Epithelial cell of prostate (primary cell): ENCODE measurements around the gene DPEP2NB.
"Not testable (repeated sequence)": the region's sequence is repeated elsewhere in the genome, so short reads cannot be mapped to it uniquely, and the experiment has no call there.

Experiments used
- DNase-seq: peaks from one replicate; pipeline ENCODE4 v3.0.0-alpha.2; 2011; ENCODE audit warnings: low read depth, low spot score
- H3K27ac ChIP-seq: fragments of 450-650 bp; 2 replicates; pipeline ENCODE4 v1.5.1; 2017; ENCODE audit warnings: mild to moderate bottlenecking

The DPEP2NB gene, protein sequence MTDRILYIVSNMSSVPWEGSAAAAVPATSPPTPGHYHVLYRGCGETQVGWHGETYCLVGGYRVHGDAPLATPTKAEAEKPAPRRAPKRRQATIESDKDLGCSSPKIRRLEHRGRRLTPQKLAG

DNA sequence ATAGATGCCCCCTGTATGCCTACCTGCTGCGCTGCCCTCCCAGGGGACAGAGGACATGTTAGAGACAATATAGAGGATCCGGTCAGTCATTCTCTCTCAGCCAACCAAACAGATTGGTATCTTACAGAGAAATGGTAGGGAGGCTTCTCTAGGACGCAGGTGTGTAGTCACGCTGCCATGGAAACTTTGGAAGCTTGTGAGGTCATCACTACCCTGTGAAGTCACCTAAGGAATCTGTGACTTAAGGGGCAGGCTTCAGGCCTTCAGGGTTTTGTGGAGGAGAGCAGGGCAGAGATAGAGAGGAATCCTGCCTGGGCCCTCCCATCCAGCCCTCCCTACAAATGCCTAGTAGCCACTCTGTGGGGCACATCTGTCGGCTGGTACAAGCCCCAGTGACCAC is at the start of gene DPEP2NB:
DPEP2NB (minus strand) TSS at position 231 of the 400 bp plus-strand sequence; CDS start at position 90, 141 bp downstream.
- no peak for DNase-seq
- H3K27ac ChIP-seq: no peak within 1 kb of the TSS

DNA sequence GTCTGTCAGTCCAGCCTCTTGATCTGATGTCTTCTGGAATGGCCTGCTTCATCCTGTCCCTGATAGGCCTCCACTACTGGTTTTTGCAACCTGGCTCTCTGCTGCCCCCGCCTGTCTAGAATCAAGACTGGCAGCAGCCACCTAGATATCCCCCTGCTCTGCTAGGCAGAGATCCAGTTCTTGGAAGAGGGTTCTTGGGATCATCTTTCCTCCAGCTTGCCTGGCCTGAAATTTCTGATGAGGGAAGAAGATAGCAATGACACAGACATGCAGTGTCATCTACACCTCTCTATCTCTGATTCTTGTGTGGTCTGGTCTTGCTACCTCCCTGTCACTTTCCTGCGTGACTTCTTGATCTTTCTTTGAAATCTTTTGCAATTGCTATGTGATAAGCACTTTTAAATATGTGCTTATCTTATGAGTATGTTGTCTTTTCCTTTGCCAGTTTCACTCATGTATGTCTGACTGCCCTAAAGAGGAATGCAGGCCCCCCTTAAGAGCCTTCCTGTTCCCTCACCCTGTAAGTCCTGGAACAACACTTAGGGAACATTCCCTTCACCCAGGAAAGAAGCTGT is 49.2 kb upstream of the DPEP2NB start:
- no peak overlapping the region for H3K27ac ChIP-seq
- no peak for DNase-seq

DNA sequence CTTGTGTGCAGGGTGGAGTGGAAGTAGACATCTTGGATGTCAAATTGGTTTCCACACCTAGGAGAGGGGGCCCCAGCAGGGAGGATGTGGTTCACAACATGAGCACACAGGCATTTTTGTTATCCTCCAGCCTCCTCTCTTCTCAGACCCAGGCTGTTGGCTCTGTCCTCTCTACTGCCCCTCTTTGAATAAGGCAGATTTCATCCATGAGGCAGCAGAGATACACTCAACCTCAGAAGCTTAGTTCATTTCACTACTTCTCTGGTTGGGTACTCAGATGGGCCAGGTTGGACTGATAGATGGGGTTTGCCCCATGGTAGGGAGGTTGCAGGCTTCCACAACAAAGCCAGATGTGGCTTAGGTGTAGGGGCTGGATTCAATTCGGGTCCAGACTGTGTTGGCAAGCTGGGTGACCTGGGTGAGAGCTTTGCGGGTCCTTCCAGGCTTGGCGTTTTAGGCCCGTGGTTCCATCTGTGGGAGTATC is 47.2 kb upstream of the DPEP2NB start:
- DNase-seq: no peak
- no peak overlapping the region for H3K27ac ChIP-seq

DNA sequence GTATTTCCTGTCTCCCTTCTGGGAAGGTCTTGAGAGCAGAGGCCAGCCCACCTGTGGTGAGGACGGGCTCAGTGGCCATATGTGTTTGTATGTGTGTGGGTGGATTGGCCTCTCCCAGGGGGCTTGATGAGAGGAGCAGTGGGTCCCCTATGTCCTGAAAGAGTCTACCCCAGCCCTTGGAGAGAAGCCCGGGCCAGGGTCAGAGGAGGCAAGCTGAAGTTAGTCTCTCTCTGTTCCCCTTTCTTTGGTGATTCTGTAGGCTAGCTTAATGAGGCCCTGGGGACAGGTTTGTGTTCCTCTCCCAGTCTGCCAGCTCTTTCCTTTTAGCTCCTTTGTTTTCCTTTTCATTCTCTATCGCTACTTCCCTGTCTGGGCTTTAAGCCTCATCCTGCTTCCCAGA is 45.7 kb upstream of the DPEP2NB start:
- no peak for DNase-seq
- no peak overlapping the region for H3K27ac ChIP-seq

DNA sequence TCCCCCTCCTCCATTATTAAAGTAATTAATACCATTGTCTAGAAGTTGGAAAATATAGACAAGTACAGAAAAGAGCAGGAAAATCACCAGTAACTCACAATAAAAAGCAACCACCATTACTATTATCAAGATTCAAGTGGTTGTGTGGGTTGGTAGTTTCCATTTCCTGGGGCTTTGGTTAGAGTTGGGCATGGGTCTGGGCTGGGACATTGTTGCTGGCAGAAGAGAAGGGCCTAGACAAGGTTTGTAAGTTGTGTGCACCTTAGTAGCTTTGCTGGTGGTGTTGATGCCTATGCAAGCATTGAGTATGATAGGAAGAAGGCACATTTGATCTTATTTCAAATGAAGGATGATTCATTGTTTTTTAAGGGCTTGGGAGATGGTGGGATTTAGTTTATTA is 44.1 kb upstream of the DPEP2NB start:
- DNase-seq: no peak
- H3K27ac ChIP-seq: no peak overlapping the region

DNA sequence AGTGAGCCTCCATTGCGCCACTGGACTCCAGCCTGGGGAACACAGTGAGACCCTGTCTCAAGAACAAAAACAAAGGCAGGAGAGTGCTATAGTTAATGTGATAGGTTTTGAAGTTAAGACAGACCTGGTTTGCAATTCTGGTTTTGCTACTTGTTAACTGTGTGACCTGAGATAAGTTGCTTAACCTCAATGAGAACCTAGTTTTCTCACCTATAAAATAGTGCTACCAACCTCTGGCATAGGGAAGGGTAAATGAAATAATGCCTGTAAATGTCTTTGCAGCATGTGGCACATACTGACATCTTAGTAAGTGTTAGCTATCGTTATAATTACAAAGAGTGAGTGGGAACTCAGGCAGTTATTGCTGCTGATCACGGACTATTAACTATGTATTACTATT is 39.7 kb upstream of the DPEP2NB start:
- no peak overlapping the region for H3K27ac ChIP-seq
- no peak for DNase-seq

DNA sequence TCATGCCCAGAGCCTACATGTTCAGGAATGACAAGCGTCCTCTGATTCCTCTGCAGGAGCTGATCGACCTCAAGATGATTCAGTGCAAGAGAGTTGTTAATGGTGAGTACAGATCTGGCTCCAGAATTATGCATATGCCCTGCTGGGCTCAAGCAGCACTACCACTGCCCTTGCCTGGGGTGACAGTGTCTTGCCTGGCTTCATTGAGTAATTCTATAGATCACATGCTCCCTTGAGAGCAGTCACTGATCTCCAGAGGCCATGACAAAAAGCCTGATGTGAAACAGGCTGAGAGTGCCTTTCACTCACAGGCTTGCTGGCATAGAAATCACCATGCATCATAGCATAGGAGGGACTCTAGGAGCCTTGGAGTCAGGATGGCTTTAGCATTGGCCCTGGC is 33.7 kb upstream of the DPEP2NB start:
- no peak overlapping the region for H3K27ac ChIP-seq
- no peak for DNase-seq

DNA sequence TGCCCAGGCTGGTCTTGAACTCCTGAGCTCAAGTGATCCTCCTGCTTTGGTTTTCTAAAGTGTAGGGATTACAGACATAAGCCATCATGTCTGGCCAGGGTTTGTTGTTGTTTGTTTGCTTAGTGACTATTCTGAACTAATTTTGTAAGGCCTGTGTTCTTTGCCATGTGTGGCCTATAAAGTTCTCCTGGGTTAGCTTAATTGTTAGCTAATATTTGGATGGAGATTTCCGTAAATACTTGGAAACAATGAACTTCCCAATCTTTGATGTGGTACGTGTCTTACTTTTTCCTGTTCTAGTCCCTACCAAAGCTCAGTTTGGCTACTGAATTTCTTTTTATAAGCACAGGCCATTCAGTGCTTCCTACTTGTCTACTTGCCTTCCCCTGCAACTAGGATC is 32.3 kb upstream of the DPEP2NB start:
- no peak for DNase-seq

DNA sequence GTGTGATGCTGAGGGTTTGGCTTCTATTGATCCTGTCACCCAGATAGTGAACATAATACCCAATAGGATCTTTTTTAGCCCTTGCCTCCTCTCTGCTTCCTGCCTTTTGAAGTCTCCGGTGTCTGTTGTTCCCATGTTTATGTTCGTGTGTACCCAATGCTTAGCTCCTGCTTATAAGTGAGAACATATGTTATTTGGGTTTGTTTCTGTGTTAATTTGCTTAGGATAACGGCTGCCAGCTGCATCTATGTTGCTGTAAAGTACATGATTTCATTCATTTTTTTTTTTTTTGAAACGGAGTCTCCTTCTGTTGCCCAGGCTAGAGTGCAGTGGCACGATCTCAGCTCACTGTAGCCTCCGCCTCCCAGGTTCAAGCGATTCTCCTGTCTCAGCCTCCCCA is 30.4 kb upstream of the DPEP2NB start:
- no peak overlapping the region for H3K27ac ChIP-seq
- no peak for DNase-seq

More for the DNA sequence above, 32.3 kb upstream of the DPEP2NB start:
- no peak overlapping the region for H3K27ac ChIP-seq

DNA sequence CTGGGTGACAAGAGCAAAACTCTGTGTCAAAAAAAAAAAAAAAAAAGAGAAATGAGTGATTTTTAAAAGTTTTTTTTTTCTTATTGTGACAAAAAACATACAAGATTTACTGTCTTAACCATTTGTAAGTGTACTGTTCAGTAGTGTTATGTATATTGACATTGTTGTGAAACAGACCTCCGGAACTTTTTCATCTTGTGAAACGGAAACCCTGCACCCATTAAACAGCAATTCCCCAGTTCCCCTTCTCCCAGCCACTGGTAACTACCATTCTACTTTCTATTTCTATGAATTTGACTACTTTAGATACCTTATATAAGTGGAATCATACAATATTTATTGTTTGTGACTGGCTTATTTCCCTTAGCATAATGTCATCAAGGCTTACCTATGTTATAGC is 26.1 kb upstream of the DPEP2NB start:
- no peak for DNase-seq
- H3K27ac ChIP-seq: no peak overlapping the region

DNA sequence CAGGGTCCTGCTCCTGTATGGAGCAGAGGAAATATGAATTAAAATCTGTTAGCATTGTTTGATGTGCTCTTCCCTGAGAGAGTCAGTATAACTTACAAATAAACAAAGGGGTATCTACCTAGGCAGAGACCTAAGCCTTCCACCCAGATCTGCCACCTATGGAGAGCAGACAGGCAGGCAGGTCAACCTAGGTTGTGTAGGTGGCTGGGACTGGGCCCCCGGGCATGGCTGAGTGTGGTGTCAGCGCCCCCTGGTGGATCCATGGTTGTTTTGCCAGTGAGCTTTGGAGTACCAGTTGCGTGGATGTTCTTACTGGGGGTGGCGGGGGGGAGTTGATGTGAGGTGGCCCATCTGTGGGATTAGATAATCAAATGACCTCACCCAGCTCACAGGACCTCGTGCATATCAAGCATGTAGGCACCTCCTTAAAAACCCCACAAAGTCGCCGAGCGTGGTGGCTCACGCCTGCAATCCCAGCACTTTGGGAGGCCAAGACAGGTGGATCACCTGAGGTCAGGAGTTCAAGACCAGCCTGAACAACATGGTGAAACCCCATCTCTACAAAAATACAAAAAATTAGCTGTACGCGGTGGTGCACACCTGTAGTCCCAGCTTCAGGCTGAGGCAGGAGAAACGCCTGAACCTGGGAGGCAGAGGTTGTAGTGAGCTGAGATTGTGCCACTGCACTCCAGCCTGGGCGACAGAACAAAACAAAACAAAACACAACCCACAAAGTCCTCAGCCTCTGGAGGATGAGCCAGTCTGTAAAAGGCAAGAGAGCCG is 25.0 kb upstream of the DPEP2NB start:
- no peak overlapping the region for H3K27ac ChIP-seq

DNA sequence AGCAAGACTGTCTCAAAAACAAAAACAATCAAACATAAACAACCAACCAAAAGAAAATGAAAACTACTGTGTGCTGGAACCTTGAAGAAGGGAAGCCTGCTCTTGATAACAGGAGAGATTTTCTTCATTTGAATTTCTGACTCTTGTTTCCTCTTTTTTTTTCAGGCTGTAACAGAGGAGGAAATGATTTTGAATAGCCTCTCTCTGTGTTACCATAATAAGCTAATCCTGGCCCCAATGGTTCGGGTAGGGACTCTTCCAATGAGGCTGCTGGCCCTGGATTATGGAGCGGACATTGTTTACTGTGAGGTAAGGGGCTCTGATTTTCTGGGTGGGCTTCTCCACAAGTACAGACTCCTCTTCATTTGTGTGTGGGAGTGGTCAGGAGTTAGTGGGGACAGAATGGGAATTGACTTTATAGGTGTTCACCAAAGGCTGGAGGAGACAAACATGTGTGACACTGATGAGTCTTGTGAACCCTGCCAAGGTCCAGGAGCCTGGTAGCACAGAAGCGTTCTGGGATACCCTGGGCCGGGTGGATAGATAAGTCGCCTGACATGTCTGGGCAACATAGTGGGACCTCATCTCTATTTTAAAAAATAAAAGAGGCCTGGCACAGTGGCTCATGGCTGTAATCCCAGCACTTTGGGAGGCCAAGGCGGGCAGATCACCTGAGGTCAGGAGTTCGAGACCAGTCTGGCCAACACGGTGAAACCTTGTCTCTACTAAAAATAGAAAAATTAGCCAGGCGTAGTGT is 22.3 kb upstream of the DPEP2NB start:
- DNase-seq: no peak
- no peak overlapping the region for H3K27ac ChIP-seq

More for the DNA sequence above, 25.0 kb upstream of the DPEP2NB start:
- DNase-seq: no peak

DNA sequence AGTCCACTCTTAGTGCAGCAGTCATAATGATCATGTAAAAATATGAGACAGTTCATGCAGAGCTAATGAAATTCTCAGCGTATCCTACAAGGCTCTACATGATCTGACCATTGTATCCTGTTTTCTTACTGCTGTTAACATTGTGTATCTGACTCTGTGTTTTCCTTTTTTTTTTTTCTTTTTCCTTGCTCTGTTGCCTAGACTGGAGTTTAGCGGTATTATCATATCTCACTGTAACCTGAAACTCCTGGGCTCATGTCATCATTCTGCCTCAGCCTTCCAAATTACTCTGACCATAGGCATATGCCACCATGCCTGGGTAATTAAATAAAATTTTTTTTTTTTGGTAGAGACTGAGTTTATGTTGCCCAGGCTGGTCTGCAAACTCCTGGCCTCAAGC is 19.5 kb upstream of the DPEP2NB start:
- H3K27ac ChIP-seq: no peak overlapping the region
- no peak for DNase-seq

DNA sequence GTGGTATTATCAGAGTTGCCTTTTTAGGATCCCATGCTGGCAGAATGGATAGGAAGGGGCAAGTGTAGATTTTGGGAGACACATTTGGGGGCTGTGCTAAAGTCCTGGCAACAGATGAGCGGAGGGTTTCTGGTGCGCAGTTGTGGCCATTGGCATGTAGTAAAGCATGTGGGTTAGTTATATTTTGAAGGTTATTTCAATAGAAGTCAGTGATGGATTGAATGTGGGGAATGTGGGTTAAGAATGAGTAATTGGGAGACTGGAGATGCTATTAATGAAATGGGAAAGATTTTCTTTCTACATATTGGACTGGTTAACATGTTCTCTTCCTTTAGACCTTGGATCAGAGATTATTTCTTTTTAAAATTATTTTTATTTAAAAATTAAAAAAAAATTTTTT is 17.4 kb upstream of the DPEP2NB start:
- H3K27ac ChIP-seq: peak overlapping the region; percentile 86
- no peak for DNase-seq

DNA sequence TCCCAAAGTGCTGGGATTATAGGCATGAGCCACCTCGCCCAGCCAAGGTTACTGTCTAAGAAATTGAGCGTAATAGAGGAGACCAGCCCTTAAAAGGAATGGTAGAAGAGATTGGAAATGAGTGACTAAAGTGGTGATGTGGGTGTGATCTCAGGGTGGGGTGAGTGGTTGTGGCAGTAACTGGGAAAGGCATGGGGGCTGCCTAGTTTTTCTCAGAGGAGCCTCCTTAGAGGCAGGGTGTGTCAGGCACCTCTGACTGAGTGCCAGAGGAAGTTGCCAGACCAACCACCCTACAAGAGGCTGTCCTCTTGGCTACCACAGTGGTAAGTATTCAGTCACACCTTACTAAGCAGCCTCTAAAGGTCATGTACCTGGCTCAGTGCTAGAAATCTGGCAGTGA is 16.2 kb upstream of the DPEP2NB start:
- DNase-seq: peak; percentile 57
- peak overlapping the region; percentile 86 for H3K27ac ChIP-seq

DNA sequence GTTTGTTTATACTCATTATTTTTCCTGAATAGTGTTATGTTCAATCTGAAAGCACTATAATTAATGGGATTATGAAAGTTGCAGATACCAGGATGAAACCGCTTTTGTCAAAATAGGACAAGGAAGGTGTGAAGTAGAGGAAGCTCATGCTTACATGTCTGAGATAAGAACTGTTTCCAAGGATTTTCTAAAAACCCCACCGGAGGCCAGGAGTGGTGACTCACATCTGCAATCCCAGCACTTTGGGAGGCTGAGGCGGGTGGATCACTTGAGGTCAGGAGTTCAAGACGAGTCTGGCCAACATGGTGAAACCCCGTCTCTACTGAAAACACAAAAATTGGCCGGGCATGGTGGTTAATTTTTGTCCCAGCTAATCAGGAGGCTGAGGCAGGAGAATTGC is 14.4 kb upstream of the DPEP2NB start:
- not testable (repeated sequence) for DNase-seq
- H3K27ac ChIP-seq: peak overlapping the region; percentile 86

DNA sequence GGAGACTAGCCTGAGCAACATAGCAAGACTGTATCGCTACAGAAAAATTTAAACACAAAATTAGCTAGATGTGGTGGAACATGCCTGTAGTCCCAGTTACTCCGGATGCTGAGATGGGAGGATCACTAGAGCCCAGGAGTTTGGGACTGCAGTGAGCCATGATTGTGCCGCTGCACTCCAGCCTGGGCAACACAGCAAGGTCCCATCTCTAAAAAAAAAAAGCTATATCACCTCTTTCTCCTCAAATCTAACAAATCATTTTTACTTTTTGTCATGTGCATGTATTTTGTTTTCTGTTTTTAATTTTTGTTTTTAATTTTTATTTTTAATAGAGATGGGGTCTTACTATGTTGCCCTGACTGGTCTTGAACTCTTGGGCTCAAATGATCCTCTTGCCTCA is 13.3 kb upstream of the DPEP2NB start:
- H3K27ac ChIP-seq: no peak overlapping the region
- no peak for DNase-seq

DNA sequence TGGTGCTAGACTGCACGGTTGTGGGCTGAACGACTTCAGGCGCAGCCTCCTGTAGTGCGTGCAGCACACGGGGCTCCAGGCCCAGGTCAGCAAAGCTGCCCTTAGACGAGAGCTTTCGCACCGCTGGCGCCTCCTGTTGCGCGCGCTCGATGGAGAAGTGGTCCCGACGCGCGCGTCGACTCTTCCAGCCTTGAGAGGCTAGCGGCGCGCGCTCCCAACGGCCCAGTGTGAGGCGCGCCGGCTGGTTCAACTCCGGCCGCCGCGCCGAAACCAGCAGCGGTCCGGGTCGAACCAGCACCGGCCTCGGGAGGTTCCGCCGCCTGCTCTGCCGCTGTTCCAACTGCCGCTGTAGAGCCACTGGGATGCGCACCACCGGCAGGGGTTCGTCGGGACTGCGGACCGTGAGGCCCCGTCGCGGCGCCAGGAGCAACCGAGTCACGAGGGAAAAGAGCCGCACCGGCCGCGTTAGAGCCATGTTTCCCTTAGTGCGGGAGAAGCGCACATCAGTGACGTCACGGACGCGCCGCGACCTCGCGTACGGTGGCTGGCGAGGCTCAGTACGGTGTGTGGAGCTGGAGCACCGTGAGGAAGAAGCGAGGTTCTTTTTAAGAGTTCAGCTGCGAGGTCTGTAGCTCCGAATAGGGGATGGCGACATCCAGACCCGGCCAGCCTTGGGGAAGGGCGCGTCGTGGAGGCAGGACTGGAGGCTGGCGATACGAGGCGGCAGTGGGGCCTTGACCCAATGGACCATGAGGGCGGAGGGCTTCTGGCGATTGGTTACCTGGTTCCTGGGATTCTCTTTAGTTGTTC is 7.2 kb upstream of the DPEP2NB start, which contains the start of the genes DDX28 and DUS2:
DDX28 (minus strand) TSS at position 505 of the 810 bp plus-strand sequence; CDS start at position 475, 30 bp downstream.
DUS2 (plus strand) TSS at position 557 of the 810 bp plus-strand sequence. CDS start 14,740 bp downstream, outside the sequence.
- H3K27ac ChIP-seq: peak within 1 kb of the TSS; percentile 70
- DNase-seq: peak; percentile 75

DNA sequence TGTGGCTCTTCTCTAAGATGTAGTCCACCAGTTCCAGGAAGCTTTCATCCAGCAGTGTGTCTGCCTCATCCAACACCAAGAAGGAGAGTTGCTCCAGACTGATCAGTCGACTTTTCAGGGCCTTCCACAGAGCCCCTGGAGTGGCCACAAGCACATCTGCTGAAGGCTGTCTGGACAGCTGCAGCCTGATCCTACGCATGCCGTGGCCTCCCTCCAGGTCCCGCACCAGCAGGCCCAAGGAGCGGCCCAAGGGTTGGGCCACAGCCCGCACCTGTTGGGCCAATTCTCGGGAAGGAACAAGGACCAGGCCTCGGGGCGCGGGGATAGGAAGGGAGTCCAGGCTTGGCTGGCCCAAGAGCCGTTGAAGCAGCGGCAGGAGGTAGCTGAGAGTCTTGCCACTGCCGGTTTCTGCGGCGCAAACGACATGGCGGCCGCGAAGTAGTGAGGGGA is 6.6 kb upstream of the DPEP2NB start:
- H3K27ac ChIP-seq: peak overlapping the region; percentile 70
- no peak for DNase-seq

DNA sequence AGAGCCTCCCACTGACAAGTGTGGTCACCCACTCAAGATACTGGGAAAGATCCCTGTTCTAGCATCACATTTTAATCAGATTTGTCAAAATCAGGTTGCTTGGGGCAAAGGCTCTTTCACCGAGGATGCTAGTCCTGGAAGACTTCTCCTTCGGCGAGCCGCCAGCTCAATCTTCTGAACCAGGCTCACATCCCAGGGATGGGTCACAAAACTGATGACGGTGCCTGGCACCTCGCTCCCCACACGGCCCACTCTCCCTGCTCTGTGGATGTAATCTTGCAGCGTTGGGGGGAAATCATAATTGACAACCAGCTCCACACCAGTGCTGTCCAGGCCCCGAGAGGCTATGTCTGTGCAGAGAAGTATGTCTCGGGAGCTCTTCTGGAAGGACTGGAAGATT is 5.8 kb upstream of the DPEP2NB start:
- DNase-seq: no peak
- H3K27ac ChIP-seq: no peak overlapping the region
